Coronary artery (tissue), 2 donors: Measurements from ENCODE around the gene RMND1.
A peak's percentile ranks its signal among the peaks of the same experiment; 100 is the strongest.
"Not testable (repeated sequence)": the region's sequence is repeated elsewhere in the genome, so short reads cannot be mapped to it uniquely, and the experiment has no call there.

Experiments
- DNase-seq: peaks from one replicate; pipeline ENCODE4 v3.0.0-alpha.2; 2017; ENCODE audit warnings: low spot score
- H3K27ac ChIP-seq, 2 donors: fragments of 200-600 bp; sonication (generic); one replicate each; pipeline ENCODE4 v1.5.1; 2016 to 2019
- H3K4me3 ChIP-seq: fragments of 200-600 bp; sonication (generic); 2 replicates; pipeline ENCODE4 v1.5.1; 2016; ENCODE audit warnings: mild to moderate bottlenecking, moderate library complexity
- TF ChIP-seq, protein P1 (sequence below): fragments of 200-600 bp; sonication (generic); IDR thresholded peaks from one replicate; pipeline ENCODE4 v1.5.1; 2019; ENCODE audit warnings: antibody characterized with exemption

The RMND1 gene

GRCh38 chr6:151481786-151482185 is 29.9 kb upstream of the RMND1 start:
- Histone ChIP-seq H3K4me3 (no peak overlapping the region), H3K27ac (peak overlapping the region in 1 of 2 donors; percentile 27)
- no peak for DNase-seq
- TF ChIP-seq, protein P1, sequence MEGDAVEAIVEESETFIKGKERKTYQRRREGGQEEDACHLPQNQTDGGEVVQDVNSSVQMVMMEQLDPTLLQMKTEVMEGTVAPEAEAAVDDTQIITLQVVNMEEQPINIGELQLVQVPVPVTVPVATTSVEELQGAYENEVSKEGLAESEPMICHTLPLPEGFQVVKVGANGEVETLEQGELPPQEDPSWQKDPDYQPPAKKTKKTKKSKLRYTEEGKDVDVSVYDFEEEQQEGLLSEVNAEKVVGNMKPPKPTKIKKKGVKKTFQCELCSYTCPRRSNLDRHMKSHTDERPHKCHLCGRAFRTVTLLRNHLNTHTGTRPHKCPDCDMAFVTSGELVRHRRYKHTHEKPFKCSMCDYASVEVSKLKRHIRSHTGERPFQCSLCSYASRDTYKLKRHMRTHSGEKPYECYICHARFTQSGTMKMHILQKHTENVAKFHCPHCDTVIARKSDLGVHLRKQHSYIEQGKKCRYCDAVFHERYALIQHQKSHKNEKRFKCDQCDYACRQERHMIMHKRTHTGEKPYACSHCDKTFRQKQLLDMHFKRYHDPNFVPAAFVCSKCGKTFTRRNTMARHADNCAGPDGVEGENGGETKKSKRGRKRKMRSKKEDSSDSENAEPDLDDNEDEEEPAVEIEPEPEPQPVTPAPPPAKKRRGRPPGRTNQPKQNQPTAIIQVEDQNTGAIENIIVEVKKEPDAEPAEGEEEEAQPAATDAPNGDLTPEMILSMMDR, result no peak

- Histone ChIP-seq H3K27ac (no peak overlapping the region), H3K4me3 (no peak overlapping the region)
- TF ChIP-seq, protein P1, result no peak
- DNase-seq, result no peak
Measured at GRCh38 chr6:151478670-151479069, 26.7 kb upstream of the RMND1 start.

DNA sequence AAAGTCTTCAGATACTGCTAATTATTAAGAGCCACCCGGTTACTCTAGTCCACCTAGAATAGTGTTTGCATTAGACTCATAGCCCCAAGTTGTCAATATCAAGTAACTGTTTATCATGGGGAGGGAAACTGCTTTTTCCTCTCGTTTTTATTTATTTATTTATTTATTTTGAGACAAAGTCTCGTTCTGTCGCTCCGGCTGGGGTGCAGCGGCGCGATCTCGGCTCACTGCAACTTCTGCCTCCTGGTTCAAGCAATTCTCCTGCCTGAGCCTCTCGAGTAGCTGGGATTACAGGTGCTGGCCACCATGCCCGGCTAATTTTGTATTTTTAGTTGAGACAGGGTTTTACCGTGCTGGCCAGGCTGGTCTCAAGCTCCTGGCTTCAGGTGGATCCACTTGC is 25.8 kb upstream of the RMND1 start:
- DNase-seq, result no peak
- Histone ChIP-seq H3K27ac (no peak overlapping the region), H3K4me3 (no peak overlapping the region)
- TF ChIP-seq, protein P1, result no peak

DNA sequence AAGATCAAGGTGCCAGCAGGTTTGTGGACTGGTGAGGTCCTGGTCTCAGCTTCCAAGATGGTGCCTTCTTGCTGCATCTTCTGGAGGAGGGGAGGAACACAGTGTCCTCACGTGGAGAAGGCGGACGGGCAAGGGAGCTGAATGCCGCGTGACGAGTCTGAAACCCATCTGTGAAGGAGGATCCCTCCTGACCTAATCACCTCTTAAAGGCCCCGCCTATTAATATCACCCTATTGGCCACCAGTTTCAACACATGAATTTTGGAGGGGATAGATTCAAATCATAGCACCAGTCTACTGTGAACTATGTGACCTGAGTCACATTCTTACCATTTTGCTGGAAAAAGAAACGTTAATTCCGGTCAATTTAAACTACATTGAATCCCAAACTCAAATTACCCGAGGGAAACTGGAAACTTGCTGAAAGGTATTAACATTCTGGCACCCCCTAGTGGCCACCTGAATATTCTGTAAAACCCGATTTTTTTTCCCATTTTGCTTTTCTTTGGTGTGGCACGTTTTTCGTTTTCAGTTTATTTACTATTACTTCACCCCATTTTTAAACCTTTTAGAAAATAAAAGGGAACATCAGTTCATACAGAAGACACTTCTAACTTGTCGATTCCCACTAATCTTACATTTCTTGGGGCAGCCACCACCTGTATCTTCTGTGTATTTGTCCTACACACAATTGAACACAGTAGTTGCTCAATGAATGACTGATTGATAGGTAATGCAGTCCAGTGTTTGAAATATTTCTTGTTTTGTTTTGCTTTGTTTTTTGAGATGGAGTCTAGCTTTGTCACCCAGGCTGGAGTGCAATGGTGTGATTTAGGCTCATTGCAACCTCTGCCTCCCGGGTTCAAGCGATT is 24.0 kb upstream of the RMND1 start:
- TF ChIP-seq, protein P1, result peak; percentile 63
- peak overlapping the region; percentile 56 for H3K4me3 ChIP-seq
- H3K27ac ChIP-seq, result no peak overlapping the region
- no peak for DNase-seq

DNA sequence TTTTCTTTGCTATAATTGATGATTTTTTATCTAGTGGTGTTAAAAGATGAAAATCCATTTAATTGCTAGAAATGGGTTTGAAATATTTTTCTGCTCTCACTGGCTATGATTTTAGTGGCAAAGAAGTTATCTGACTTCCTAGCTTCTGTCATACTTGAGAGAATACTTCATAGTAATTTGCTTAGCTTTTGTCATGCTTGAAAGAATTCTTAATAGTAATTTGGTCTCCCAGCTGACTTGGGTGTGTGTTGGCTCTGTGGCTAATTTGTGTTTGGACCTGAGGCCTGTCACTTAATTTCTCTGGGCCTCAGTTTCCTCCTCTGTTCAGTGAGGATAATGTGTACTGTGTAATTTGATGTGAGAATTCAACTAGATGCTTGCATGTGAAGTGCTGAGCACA is 12.8 kb upstream of the RMND1 start:
- no peak overlapping the region for H3K27ac ChIP-seq
- no peak for DNase-seq
- TF ChIP-seq, protein P1, result no peak
- no peak overlapping the region for H3K4me3 ChIP-seq

DNA sequence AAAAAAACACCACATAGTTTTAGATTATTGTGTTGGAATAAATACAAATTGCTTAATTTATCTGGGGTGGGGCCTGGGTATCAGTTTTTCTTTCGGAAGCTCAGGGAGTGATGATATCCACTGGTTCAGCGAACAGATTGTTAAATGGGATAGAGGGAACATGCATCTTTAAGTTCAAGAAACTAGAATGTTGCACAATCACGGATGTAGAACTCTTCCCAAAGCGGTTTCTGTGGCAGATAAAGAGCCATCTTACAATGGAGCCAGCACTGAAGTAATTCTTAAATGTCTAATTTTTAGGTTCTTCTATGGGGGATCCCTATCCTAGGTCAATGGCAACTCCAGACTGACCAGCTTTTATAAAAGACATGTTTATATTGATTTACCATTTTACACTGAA is 9.7 kb upstream of the RMND1 start:
- no peak for DNase-seq
- TF ChIP-seq, protein P1, result no peak
- Histone ChIP-seq H3K4me3 (no peak overlapping the region), H3K27ac (no peak overlapping the region)

DNA sequence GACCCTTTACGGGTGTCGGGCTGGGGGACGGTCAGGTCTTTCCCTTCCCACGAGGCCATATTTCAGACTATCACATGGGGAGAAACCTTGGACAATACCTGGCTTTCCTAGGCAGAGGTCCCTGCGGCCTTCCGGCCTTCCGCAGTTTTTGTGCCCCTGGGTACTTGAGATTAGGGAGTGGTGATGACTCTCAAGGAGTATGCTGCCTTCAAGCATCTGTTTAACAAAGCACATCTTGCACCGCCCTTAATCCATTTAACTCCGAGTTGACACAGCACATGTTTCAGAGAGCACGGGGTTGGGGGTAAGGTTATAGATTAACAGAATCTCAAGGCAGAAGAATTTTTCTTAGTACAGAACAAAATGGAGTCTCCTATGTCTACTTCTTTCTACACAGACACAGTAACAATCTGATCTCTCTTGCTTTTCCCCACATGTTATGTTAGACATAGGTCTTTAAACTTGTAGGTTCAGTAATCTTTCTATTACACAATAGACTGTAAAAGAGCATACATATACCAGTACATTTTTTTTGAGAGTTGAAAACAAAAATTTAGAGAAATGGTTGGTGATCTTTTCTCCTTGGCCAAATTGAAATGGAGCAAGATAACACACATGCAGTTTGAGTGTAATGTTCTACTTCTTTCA is 3.9 kb upstream of the RMND1 start:
- H3K4me3 ChIP-seq, DNase-seq, H3K27ac ChIP-seq: not testable (repeated sequence)
